Adrenal gland (tissue), 12 donors: ENCODE results near the gene LDB2. TPM values are rescaled to one million over a fixed set of nuclear protein-coding genes. Genes with fewer than 3 reads are reported as not detected.

Experiments
- DNase-seq, 7 donors: peaks; one replicate each; pipeline ENCODE4 v3.0.0-alpha.2; 2019 to 2020
- H3K27ac ChIP-seq, 5 donors: fragments of 200-600 bp; sonication (generic) in 4 of 5; 1 replicate in 3 of 5; 2 replicates in 2 of 5; pipeline versions ENCODE4 v1.5.1 to v1.8.0; 2016 to 2020; ENCODE audit warnings: mild to moderate bottlenecking in 1 of 5
- H3K27me3 ChIP-seq: fragments of 200-600 bp; 2 replicates; pipeline ENCODE4 v1.8.0; 2021
- H3K36me3 ChIP-seq, 2 donors: fragments of 200-600 bp; replicated peaks in 1 of 2; 1 replicate in 1 of 2; 2 replicates in 1 of 2; pipeline versions ENCODE4 v1.5.1 to v1.8.0; 2018 to 2022
- H3K4me1 ChIP-seq, 2 donors: fragments of 200-600 bp; replicated peaks in 1 of 2; 1 replicate in 1 of 2; 2 replicates in 1 of 2; pipeline versions ENCODE4 v1.5.1 to v1.8.0; 2018 to 2021
- H3K4me3 ChIP-seq, 4 donors: fragments of 200-600 bp; sonication (generic) in 3 of 4; one replicate each; pipeline ENCODE4 v1.5.1; 2016 to 2018
- H3K9me3 ChIP-seq, 3 donors: fragments of 200-600 bp; sonication (generic) in 1 of 3; replicated peaks in 1 of 3; 1 replicate in 2 of 3; 2 replicates in 1 of 3; pipeline versions ENCODE4 v1.5.1 to v1.8.0; 2016 to 2021
- POLR2A ChIP-seq, 2 donors: fragments of 450-650 bp; IDR thresholded peaks; one replicate each; pipeline ENCODE4 v1.6.1; 2017; ENCODE audit warnings: antibody characterized with exemption in 2 of 2, mild to moderate bottlenecking in 2 of 2, moderate library complexity in 1 of 2
- WGBS, 4 donors: extraction: QIAGEN DNeasy Blood & Tissue Kit in 2 of 4; methylation state at CpG; one replicate each; pipeline versions ENCODE4 v1.1.5 to v1.1.7; 2013 to 2017; 5-methylcytosine and 5-hydroxymethylcytosine counted together
- intact Hi-C, 2 donors: fragments of 100-400 bp; cut with DNase I; formaldehyde crosslinking; loops; one replicate each; pipeline versions ENCODE4 v1.14.1 to v1.15.0; 2022 to 2023
- polyA plus RNA-seq, 3 donors: library from polyadenylated mRNA; stranded (reverse); fragments of 200-250 nt in 2 of 3; fragments of 350-450 nt in 1 of 3; fragmentation: Illumina TruSeq in 1 of 3; extraction: RNeasy Lipid Tissue Mini Kit (QIAGEN cat#74804) in 1 of 3; gene quantifications; one replicate each; pipeline ENCODE4 v1.2.3, GENCODE V29; 2013 to 2014
- total RNA-seq, 9 donors: library from RNA; depleted of rRNA in 4 of 9; stranded (reverse); fragments of >200 nt in 4 of 9; fragments of 120-200 nt in 1 of 9; fragmentation: NEBNext Ultra II Directional in 1 of 9; extraction: Animal tissue kit (Norgen Biotek cat#: 25700) in 1 of 9; gene quantifications; one replicate each; pipeline versions ENCODE4 v1.1.0 to v1.2.4, GENCODE V29; 2013 to 2023
- TF ChIP-seq, protein P1 (sequence below), 6 experiments: fragments of 450-650 bp in 4 of 6; fragments of 200-600 bp in 2 of 6; sonication (generic) in 1 of 6; IDR thresholded peaks; 1 replicate in 5 of 6; 2 replicates in 1 of 6; pipeline versions ENCODE4 v1.5.1 to v1.8.0; 2016 to 2021; ENCODE audit warnings: antibody characterized with exemption in 6 of 6, mild to moderate bottlenecking in 2 of 6, moderate library complexity in 1 of 6
- donor health status: healthy with polysubstance abuse.
- donor health status: Bipolar disorder and iron deficiency.
- donor health status: DM: yes; HTN: yes; CAD: no.
- donor health status: DM: no; HTN: no; CAD: no.
- donor health status: DM: no; HTN: no; CAD: no.
- donor health status: DM: yes; HTN: yes; CAD: no.

Gene LDB2
- total and polyA plus RNA-seq, 12 donors = 17.1 to 51.1 (median 27.0) TPM

DNA sequence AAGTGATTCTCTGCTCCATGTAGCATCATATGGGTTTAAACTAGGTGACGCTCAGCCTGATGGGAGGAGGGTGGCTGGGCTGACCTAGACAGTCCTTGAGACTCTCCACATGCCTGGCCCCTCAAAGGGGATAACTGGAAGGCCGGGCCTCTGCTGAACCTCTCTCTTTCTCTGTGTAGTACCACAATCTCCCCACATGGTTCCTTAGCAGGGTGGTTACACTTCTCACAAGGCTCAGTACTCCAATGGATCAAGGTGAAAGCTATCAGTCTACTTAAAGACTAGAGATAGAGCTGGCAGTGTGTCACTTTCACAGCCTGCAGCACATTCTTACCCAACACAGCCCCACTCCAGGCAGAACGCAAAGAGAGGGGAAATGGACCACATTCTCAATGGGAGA, 80.4 kb downstream of the LDB2 start:
- Histone ChIP-seq H3K9me3 (no peaks in the 10 kb centered on the region), H3K4me1 (no peaks in the 10 kb centered on the region), H3K27me3 (no peaks in the 10 kb centered on the region), H3K27ac (no peak overlapping the region), H3K4me3 (no peak overlapping the region), H3K36me3 (no peaks in the 10 kb centered on the region)
- WGBS, 4 donors = 82 to 90% (median 87%) methylated on average over 3 of the region's 3 CpGs
- intact Hi-C loops = no loop called here
- TF ChIP-seq, protein P1, sequence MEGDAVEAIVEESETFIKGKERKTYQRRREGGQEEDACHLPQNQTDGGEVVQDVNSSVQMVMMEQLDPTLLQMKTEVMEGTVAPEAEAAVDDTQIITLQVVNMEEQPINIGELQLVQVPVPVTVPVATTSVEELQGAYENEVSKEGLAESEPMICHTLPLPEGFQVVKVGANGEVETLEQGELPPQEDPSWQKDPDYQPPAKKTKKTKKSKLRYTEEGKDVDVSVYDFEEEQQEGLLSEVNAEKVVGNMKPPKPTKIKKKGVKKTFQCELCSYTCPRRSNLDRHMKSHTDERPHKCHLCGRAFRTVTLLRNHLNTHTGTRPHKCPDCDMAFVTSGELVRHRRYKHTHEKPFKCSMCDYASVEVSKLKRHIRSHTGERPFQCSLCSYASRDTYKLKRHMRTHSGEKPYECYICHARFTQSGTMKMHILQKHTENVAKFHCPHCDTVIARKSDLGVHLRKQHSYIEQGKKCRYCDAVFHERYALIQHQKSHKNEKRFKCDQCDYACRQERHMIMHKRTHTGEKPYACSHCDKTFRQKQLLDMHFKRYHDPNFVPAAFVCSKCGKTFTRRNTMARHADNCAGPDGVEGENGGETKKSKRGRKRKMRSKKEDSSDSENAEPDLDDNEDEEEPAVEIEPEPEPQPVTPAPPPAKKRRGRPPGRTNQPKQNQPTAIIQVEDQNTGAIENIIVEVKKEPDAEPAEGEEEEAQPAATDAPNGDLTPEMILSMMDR (IDR thresholded peaks at IDR 0.05) = no peak
- no peak for TF ChIP-seq POLR2A (IDR thresholded peaks at IDR 0.05)
- no peak for DNase-seq

GRCh38 chr4:16817286-16817685, 81.2 kb downstream of the LDB2 start:
- no peaks in the 10 kb centered on the region for H3K27me3 ChIP-seq
- no peaks in the 10 kb centered on the region for H3K4me1 ChIP-seq
- TF ChIP-seq POLR2A (IDR thresholded peaks at IDR 0.05) = no peak
- TF ChIP-seq, protein P1 (IDR thresholded peaks at IDR 0.05) = no peak
- intact Hi-C loops = no loop called here
- no peak overlapping the region for H3K4me3 ChIP-seq
- no peak overlapping the region for H3K27ac ChIP-seq
- no peaks in the 10 kb centered on the region for H3K36me3 ChIP-seq
- no peaks in the 10 kb centered on the region for H3K9me3 ChIP-seq
- no peak for DNase-seq
- 64 to 79% (median 72%) methylated on average over 1 of the region's 1 CpG for WGBS, 4 donors

DNA sequence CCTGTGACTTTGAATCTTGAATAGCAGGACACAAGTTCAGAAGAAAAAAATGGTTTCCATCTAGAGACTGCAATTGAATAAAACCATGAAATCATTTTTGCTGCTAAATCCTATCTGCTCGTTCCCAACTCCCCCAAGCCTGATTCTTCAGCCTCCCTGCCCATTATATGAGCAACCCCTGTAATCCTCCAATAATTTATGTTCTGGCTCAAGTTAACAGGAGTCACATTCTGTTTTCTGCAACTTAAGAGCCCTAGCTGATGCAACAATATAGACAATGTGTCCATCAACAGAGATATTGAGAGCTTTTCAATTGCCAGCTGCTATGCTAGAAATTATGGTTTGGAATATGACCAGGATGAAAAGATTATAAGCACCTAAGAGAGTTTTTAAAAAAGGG, 84.1 kb downstream of the LDB2 start:
- DNase-seq = no peak
- Histone ChIP-seq H3K36me3 (no peaks in the 10 kb centered on the region), H3K4me1 (no peaks in the 10 kb centered on the region), H3K4me3 (no peak overlapping the region), H3K27me3 (no peaks in the 10 kb centered on the region), H3K27ac (no peak overlapping the region), H3K9me3 (no peaks in the 10 kb centered on the region)
- intact Hi-C loops = no loop called here
- 65 to 79% (median 75%) methylated on average over 1 of the region's 1 CpG for WGBS, 4 donors
- no peak for TF ChIP-seq POLR2A (IDR thresholded peaks at IDR 0.05)
- TF ChIP-seq, protein P1 (IDR thresholded peaks at IDR 0.05) = no peak

GRCh38 chr4:16812041-16812440, 86.4 kb downstream of the LDB2 start:
- Histone ChIP-seq H3K27me3 (no peaks in the 10 kb centered on the region), H3K4me1 (no peaks in the 10 kb centered on the region), H3K27ac (no peak overlapping the region), H3K9me3 (no peaks in the 10 kb centered on the region), H3K4me3 (no peak overlapping the region), H3K36me3 (no peaks in the 10 kb centered on the region)
- DNase-seq = no peak
- 75 to 80% (median 78%) methylated on average over 3 of the region's 3 CpGs for WGBS, 4 donors
- no peak for TF ChIP-seq POLR2A (IDR thresholded peaks at IDR 0.05)
- TF ChIP-seq, protein P1 (IDR thresholded peaks at IDR 0.05) = no peak
- intact Hi-C loops = no loop called here
